Kidney (tissue), 14 donors: ENCODE measurements around the gene RBPJ. TPM values are rescaled to one million over a fixed set of nuclear protein-coding genes. Genes with fewer than 3 reads are reported as not detected.

ENCODE experiments used
- DNase-seq, 5 donors: peaks; one replicate each; pipeline ENCODE4 v3.0.0-alpha.2; 2013 to 2020
- FAIRE-seq: peaks from 2 replicates; lab custom pipeline; 2012; peaks lifted over from hg19 to GRCh38; lab: Jason Lieb, UNC
- H3K27ac ChIP-seq, 2 donors: one replicate each; pipeline ENCODE4 v1.7.0; 2013; ENCODE audit warnings: low read depth in 2 of 2, low read length in 2 of 2, inconsistent platforms in 1 of 2
- H3K27me3 ChIP-seq: one replicate; pipeline ENCODE4 v1.7.1; 2013; ENCODE audit warnings: low read length, inconsistent platforms; ENCODE audit not compliant: control insufficient read depth, insufficient read depth
- H3K36me3 ChIP-seq, 3 donors: one replicate each; pipeline versions ENCODE4 v1.7.0 to v1.7.1; 2013; ENCODE audit warnings: low read length in 3 of 3, control low read depth in 1 of 3, inconsistent platforms in 1 of 3; ENCODE audit not compliant: insufficient read depth in 3 of 3, control insufficient read depth in 2 of 3
- H3K4me1 ChIP-seq, 3 donors: one replicate each; pipeline versions ENCODE4 v1.7.0 to v1.7.1; 2013; ENCODE audit warnings: low read length in 3 of 3, inconsistent platforms in 1 of 3, low read depth in 1 of 3; ENCODE audit not compliant: control insufficient read depth in 2 of 3, insufficient read depth in 2 of 3
- H3K4me3 ChIP-seq, 3 donors: one replicate each; pipeline versions ENCODE4 v1.7.0 to v1.8.1; 2013; ENCODE audit warnings: low read length in 3 of 3, control low read depth in 1 of 3, inconsistent platforms in 1 of 3
- H3K9ac ChIP-seq, 3 donors: one replicate each; pipeline versions ENCODE4 v1.7.0 to v1.7.1; 2013; ENCODE audit warnings: low read length in 3 of 3, control low read depth in 1 of 3, inconsistent platforms in 1 of 3
- H3K9me3 ChIP-seq, 3 donors: one replicate each; pipeline versions ENCODE4 v1.7.0 to v1.7.1; 2013; ENCODE audit warnings: low read length in 3 of 3, control low read depth in 1 of 3, inconsistent platforms in 1 of 3; ENCODE audit not compliant: control insufficient read depth in 2 of 3, insufficient read depth in 1 of 3
- intact Hi-C: fragments of 100-400 bp; cut with DNase I; formaldehyde crosslinking; loops from one replicate; pipeline ENCODE4 v1.11.1; 2022
- polyA plus RNA-seq: library from polyadenylated mRNA; stranded (reverse); fragments of 350-450 nt; fragmentation: Illumina TruSeq; extraction: RNeasy Lipid Tissue Mini Kit (QIAGEN cat#74804); gene quantifications from one replicate; pipeline ENCODE4 v1.2.3, GENCODE V29; 2014; ENCODE audit warnings: low read depth, low replicate concordance; ENCODE audit not compliant: insufficient read depth
- total RNA-seq: library from RNA; stranded (reverse); fragmentation: NEBNext Ultra II Directional; extraction: Animal tissue kit (Norgen Biotek cat#: 25700); gene quantifications from one replicate; pipeline ENCODE4 v1.2.1, GENCODE V29; 2021
- TF ChIP-seq, protein P1 (sequence below): IDR thresholded peaks from 3 replicates; pipeline ENCODE4 v1.5.1; 2012; ENCODE audit warnings: mild to moderate bottlenecking, moderate library complexity, borderline replicate concordance; ENCODE audit not compliant: insufficient read depth; ENCODE audit errors: extremely low read depth
- donor health status: control.
- donor health status: control.
- donor health status: control.
- donor health status: control.
- donor health status: control.
- donor health status: DM: yes; HTN: yes; CAD: no.
- donor health status: Normal renal cell carcinoma (clear cell type).

Gene RBPJ
- total and polyA plus RNA-seq, 2 donors from 2014 or later = 28.5 to 77.6 TPM

DNA sequence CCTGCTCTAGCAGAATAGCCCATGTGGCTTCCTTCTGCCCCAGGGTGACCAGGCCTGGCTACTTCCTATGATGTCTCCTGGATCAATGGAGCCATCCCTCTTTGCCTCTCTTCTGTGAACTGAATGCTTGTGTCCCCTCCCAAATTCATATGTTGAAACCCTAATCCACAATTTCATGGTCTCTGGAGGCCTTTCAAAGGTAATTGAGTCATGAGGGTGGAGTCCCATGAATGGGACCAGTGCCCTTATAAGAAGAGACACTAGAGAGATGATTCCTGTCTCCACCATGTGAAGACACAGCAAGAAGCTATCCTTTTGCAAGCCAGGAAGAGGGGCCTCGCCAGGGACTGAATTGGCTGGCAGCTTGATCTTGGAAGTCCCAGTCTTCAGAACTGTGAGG is 151.1 kb downstream of the RBPJ start:
- no peaks in the 10 kb centered on the region for H3K9me3 ChIP-seq
- DNase-seq (no peak), FAIRE-seq (no peak)
- TF ChIP-seq, protein P1, sequence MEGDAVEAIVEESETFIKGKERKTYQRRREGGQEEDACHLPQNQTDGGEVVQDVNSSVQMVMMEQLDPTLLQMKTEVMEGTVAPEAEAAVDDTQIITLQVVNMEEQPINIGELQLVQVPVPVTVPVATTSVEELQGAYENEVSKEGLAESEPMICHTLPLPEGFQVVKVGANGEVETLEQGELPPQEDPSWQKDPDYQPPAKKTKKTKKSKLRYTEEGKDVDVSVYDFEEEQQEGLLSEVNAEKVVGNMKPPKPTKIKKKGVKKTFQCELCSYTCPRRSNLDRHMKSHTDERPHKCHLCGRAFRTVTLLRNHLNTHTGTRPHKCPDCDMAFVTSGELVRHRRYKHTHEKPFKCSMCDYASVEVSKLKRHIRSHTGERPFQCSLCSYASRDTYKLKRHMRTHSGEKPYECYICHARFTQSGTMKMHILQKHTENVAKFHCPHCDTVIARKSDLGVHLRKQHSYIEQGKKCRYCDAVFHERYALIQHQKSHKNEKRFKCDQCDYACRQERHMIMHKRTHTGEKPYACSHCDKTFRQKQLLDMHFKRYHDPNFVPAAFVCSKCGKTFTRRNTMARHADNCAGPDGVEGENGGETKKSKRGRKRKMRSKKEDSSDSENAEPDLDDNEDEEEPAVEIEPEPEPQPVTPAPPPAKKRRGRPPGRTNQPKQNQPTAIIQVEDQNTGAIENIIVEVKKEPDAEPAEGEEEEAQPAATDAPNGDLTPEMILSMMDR = no peak
- no peak overlapping the region for H3K4me3 ChIP-seq
- no peaks in the 10 kb centered on the region for H3K36me3 ChIP-seq
- no peak overlapping the region for H3K9ac ChIP-seq
- no peaks in the 10 kb centered on the region for H3K27me3 ChIP-seq
- intact Hi-C loops = no loop called here
- no peak overlapping the region for H3K27ac ChIP-seq
- H3K4me1 ChIP-seq = no peaks in the 10 kb centered on the region

DNA sequence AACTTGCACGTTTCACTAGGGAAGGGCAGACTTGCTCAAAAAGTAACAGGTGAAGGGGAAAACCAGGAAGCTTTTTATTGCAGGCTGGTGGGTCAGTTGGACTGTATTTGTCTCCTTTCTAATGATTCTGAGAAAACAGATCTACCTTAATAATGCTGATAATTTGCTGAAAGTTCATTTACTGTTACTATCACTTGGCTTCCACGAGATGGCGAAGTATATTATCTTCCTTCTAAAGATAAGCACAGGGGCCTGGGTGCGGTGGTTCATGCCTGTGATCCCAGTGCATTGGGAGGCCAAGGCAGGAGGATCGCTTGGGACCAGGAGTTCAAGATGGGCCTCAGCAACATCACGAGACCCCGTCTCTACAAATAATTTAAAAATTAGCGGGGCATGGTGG is 153.1 kb downstream of the RBPJ start:
- H3K27ac ChIP-seq = no peak overlapping the region
- no peak overlapping the region for H3K9ac ChIP-seq
- FAIRE-seq = no peak
- H3K4me3 ChIP-seq = no peak overlapping the region
- no peaks in the 10 kb centered on the region for H3K9me3 ChIP-seq
- no peak for DNase-seq
- no peaks in the 10 kb centered on the region for H3K4me1 ChIP-seq
- H3K27me3 ChIP-seq = no peaks in the 10 kb centered on the region
- TF ChIP-seq, protein P1 = no peak
- intact Hi-C loops = no loop called here
- H3K36me3 ChIP-seq = no peaks in the 10 kb centered on the region

DNA sequence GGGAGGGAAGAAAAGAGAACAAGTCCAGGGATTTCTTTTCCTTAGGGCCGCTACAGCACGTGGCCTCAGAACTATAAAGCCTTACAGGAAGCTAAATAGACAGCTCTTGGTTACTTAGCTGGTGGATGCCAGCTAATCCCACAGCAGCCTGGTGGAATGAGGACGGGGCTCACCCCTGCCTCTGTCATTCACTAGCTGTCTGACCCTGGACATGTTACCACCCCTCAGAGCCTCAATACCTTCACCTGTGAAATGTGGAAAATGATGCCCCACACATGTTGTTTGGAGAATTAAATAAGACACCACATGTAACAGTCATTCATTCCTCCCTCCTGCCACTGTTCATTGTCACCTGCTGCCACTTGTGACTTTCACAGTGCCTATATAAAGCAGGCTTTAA is 153.7 kb downstream of the RBPJ start:
- Histone ChIP-seq H3K9ac (no peak overlapping the region), H3K4me3 (no peak overlapping the region), H3K27ac (no peak overlapping the region), H3K4me1 (no peaks in the 10 kb centered on the region), H3K9me3 (no peaks in the 10 kb centered on the region), H3K27me3 (no peaks in the 10 kb centered on the region), H3K36me3 (no peaks in the 10 kb centered on the region)
- DNase-seq = no peak
- TF ChIP-seq, protein P1 = no peak
- FAIRE-seq = no peak
- intact Hi-C loops = no loop called here

DNA sequence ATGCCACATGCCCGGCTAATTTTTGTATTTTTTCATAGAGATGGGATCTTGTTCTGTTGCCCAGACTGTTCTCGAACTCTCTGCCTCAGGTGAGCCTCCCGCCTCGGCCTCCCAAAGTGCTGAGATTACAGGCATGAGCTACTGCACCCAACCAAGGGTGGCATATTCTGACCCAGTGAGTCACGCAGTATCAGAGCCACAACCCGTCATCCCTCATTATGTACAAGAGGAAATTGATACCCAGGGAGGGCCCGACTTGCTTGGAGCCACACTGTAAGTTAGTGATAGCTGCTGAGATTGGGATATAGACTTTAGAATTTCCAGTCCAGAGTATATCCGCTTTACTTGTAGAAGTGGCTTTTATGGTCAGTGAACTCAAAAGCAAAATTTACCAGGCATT is 154.9 kb downstream of the RBPJ start:
- Histone ChIP-seq H3K27me3 (no peaks in the 10 kb centered on the region), H3K27ac (no peak overlapping the region), H3K36me3 (no peaks in the 10 kb centered on the region), H3K4me1 (no peaks in the 10 kb centered on the region), H3K4me3 (no peak overlapping the region), H3K9me3 (no peaks in the 10 kb centered on the region), H3K9ac (no peak overlapping the region)
- intact Hi-C loops = no loop called here
- DNase-seq (no peak), FAIRE-seq (no peak)
- TF ChIP-seq, protein P1 = no peak
